Gastrocnemius medialis (tissue), 4 donors: Measurements from ENCODE around the gene SLC25A30.

ENCODE experiments used
- POLR2A ChIP-seq, 2 donors: fragments of 450-650 bp; IDR thresholded peaks; one replicate each; pipeline ENCODE4 v1.6.1; 2017; ENCODE audit warnings: antibody characterized with exemption in 2 of 2, mild to moderate bottlenecking in 2 of 2, moderate library complexity in 2 of 2
- TF ChIP-seq, protein P1 (sequence below), 5 experiments: fragments of 450-650 bp in 3 of 5; fragments of 200-600 bp in 2 of 5; sonication (generic) in 2 of 5; IDR thresholded peaks in 4 of 5; conservative IDR thresholded peaks in 1 of 5; 1 replicate in 4 of 5; 2 replicates in 1 of 5; pipeline ENCODE4 v1.5.1; 2016 to 2019; ENCODE audit warnings: antibody characterized with exemption in 5 of 5, mild to moderate bottlenecking in 3 of 5, moderate library complexity in 3 of 5

DNA sequence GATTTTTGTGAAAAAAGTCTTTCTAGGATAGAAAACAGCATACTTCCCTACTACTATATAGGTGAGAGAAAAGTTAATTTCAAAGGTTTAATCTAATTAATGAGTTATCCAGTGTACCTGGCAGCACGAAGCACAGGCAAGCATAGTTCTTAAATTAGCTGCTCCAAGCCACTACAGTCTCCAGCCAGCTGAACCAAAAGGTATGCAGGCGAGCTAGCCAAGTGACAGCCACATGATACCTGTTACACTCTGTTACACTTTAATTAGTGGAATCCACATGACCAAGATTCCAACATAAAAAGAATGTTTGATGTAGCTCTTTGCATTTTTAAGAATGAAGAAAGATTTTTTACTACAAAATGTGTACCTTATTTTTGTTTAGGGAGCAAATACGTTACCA is 15.5 kb downstream of the SLC25A30 start:
- TF ChIP-seq POLR2A (IDR thresholded peaks at IDR 0.05), result no peak
- TF ChIP-seq, protein P1, sequence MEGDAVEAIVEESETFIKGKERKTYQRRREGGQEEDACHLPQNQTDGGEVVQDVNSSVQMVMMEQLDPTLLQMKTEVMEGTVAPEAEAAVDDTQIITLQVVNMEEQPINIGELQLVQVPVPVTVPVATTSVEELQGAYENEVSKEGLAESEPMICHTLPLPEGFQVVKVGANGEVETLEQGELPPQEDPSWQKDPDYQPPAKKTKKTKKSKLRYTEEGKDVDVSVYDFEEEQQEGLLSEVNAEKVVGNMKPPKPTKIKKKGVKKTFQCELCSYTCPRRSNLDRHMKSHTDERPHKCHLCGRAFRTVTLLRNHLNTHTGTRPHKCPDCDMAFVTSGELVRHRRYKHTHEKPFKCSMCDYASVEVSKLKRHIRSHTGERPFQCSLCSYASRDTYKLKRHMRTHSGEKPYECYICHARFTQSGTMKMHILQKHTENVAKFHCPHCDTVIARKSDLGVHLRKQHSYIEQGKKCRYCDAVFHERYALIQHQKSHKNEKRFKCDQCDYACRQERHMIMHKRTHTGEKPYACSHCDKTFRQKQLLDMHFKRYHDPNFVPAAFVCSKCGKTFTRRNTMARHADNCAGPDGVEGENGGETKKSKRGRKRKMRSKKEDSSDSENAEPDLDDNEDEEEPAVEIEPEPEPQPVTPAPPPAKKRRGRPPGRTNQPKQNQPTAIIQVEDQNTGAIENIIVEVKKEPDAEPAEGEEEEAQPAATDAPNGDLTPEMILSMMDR (IDR thresholded peaks at IDR 0.05 in 4 of 5, conservative IDR thresholded peaks at IDR 0.05 in 1 of 5), result no peak
